AG08396 (cell line): Measurements from ENCODE around the gene TBCB.

ENCODE experiments used
- DNase-seq: peaks from one replicate; pipeline ENCODE4 v3.0.0; 2012; ENCODE audit warnings: low spot score, mixed read lengths

The TBCB gene

GRCh38 chr19:36136964-36137686, 21.9 kb downstream of the TBCB start:
- DNase-seq = peak; percentile 75

GRCh38 chr19:36139120-36139472, 23.8 kb downstream of the TBCB start:
- DNase-seq = no peak

GRCh38 chr19:36139473-36140303, 24.4 kb downstream of the TBCB start, which contains the start of gene CAPNS1:
TSS of gene CAPNS1 (plus strand) at chr19:36140066. CDS start at chr19:36141012, 946 bp downstream.
- peak; percentile 98 for DNase-seq

- DNase-seq = peak; percentile 49
Observed at GRCh38 chr19:36140304-36141038, 25.2 kb downstream of the TBCB start.

- peak; percentile 93 for DNase-seq
Observed at GRCh38 chr19:36141039-36141927, 26.0 kb downstream of the TBCB start.

GRCh38 chr19:36142046-36142445, 26.8 kb downstream of the TBCB start:
- no peak for DNase-seq

- no peak for DNase-seq
Observed at GRCh38 chr19:36142496-36142895, 27.2 kb downstream of the TBCB start.

- no peak for DNase-seq
Observed at GRCh38 chr19:36144624-36145023, 29.4 kb downstream of the TBCB start.

GRCh38 chr19:36149673-36150406, 34.6 kb downstream of the TBCB start:
- DNase-seq = no peak

- DNase-seq = no peak
Observed at GRCh38 chr19:36150586-36150985, 35.3 kb downstream of the TBCB start.

- DNase-seq = peak; percentile 68
Observed at GRCh38 chr19:36151144-36152018, 36.1 kb downstream of the TBCB start.

- peak; percentile 57 for DNase-seq
Observed at GRCh38 chr19:36152019-36152351, 36.7 kb downstream of the TBCB start.

GRCh38 chr19:36152352-36153091, 37.3 kb downstream of the TBCB start, which contains the start of gene COX7A1:
TSS of gene COX7A1 (minus strand) at chr19:36152447. CDS start at chr19:36152407, 40 bp downstream.
- peak; percentile 82 for DNase-seq

- no peak for DNase-seq
Observed at GRCh38 chr19:36153126-36153525, 37.9 kb downstream of the TBCB start.

- no peak for DNase-seq
Observed at GRCh38 chr19:36160821-36161596, 45.7 kb downstream of the TBCB start.

- DNase-seq = no peak
Observed at GRCh38 chr19:36163813-36164212, 48.5 kb downstream of the TBCB start.

GRCh38 chr19:36169084-36169760, 54.0 kb downstream of the TBCB start:
- no peak for DNase-seq

GRCh38 chr19:36172852-36173251, 57.6 kb downstream of the TBCB start:
- DNase-seq = no peak
